Thyroid gland (tissue), 4 donors: ENCODE data around the gene GPR158.

Source experiments
- CTCF ChIP-seq, 6 experiments: fragments of 200-600 bp in 3 of 6; fragments of 450-650 bp in 3 of 6; sonication (generic) in 3 of 6; IDR thresholded peaks; one replicate each; pipeline ENCODE4 v1.5.1; 2016 to 2019; ENCODE audit warnings: antibody characterized with exemption in 6 of 6, mild to moderate bottlenecking in 2 of 6, inconsistent platforms in 1 of 6, moderate library complexity in 1 of 6
- POLR2A ChIP-seq, 2 donors: fragments of 450-650 bp; IDR thresholded peaks; one replicate each; pipeline ENCODE4 v1.6.1; 2017; ENCODE audit warnings: antibody characterized with exemption in 2 of 2, mild to moderate bottlenecking in 2 of 2, moderate library complexity in 1 of 2

DNA sequence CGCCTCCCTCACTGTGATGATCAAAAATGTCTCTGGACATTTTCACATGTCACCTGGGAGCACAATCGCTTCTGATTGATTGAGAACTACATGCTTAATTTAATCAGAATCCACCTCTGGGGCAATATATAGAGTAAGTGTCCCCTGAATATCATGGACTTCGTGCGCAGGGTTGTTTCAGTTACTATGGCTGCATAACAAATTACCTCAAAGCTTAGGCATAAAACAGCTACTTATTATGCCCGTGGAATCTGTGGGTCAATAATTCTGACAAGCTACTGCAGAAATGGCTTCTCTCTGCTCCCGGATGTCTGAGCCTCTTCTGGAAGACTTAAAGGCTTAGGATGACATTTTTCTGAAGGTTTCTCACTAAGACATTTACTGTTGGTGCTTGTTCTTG lies 334.4 kb downstream of the GPR158 start:
- no peak for TF ChIP-seq CTCF (IDR thresholded peaks at IDR 0.05)
- no peak for TF ChIP-seq POLR2A (IDR thresholded peaks at IDR 0.05)
